MM.1S (cell line): Measurements from ENCODE around the gene CDX2.

Experiments
- DNase-seq: peaks from one replicate; pipeline ENCODE4 v3.0.0-alpha.2; 2015
- H2AFZ ChIP-seq: fragments of 300-600 bp; sonication (generic); 2 replicates; pipeline ENCODE4 v1.6.0; 2016; ENCODE audit warnings: antibody characterized with exemption, low read length
- H3F3A ChIP-seq: fragments of 300-600 bp; sonication (generic); 2 replicates; pipeline ENCODE4 v1.6.1; 2016; ENCODE audit warnings: mild to moderate bottlenecking, antibody characterized with exemption, low read length, moderate library complexity, mixed read lengths; ENCODE audit not compliant: insufficient read depth
- H3K27ac ChIP-seq: fragments of 300-600 bp; sonication (generic); 2 replicates; pipeline ENCODE4 v1.5.1; 2016; ENCODE audit warnings: mild to moderate bottlenecking, low read length
- H3K27me3 ChIP-seq: fragments of 300-600 bp; sonication (generic); replicated peaks from 2 replicates; pipeline ENCODE4 v1.6.0; 2016; ENCODE audit warnings: low read length; ENCODE audit not compliant: insufficient read depth
- H3K36me3 ChIP-seq: fragments of 300-600 bp; sonication (generic); replicated peaks from 2 replicates; pipeline ENCODE4 v1.6.1; 2016; ENCODE audit warnings: mild to moderate bottlenecking, low read length, mixed read lengths; ENCODE audit not compliant: insufficient read depth
- H3K4me1 ChIP-seq: fragments of 300-600 bp; sonication (generic); 2 replicates; pipeline ENCODE4 v1.6.1; 2016; ENCODE audit warnings: low read length, mixed read lengths
- H3K4me2 ChIP-seq: fragments of 300-600 bp; sonication (generic); 2 replicates; pipeline ENCODE4 v1.6.0; 2016; ENCODE audit warnings: low read depth, low read length
- H3K4me3 ChIP-seq: fragments of 300-600 bp; sonication (generic); 2 replicates; pipeline ENCODE4 v1.5.1; 2016; ENCODE audit warnings: low read length, mixed read lengths
- H3K79me2 ChIP-seq: fragments of 300-600 bp; sonication (generic); 2 replicates; pipeline ENCODE4 v1.6.1; 2016; ENCODE audit warnings: mixed run types, low read length, mixed read lengths
- H3K9ac ChIP-seq: fragments of 300-600 bp; sonication (generic); 2 replicates; pipeline ENCODE4 v1.6.1; 2016; ENCODE audit warnings: low read length, mixed read lengths
- H3K9me2 ChIP-seq: fragments of 300-600 bp; sonication (generic); replicated peaks from 2 replicates; pipeline ENCODE4 v1.6.1; 2016; ENCODE audit warnings: mild to moderate bottlenecking, low read length, mixed read lengths; ENCODE audit not compliant: insufficient read depth
- H3K9me3 ChIP-seq: fragments of 300-600 bp; sonication (generic); replicated peaks from 2 replicates; pipeline ENCODE4 v1.6.1; 2016; ENCODE audit warnings: mild to moderate bottlenecking, low read length, mixed read lengths; ENCODE audit not compliant: insufficient read depth
- H4K20me1 ChIP-seq: fragments of 300-600 bp; sonication (generic); 2 replicates; pipeline ENCODE4 v1.6.1; 2016; ENCODE audit warnings: mild to moderate bottlenecking, low read length, moderate library complexity, mixed read lengths; ENCODE audit not compliant: insufficient read depth
- EZH2 ChIP-seq: fragments of 300-600 bp; sonication (generic); optimal IDR thresholded peaks from 2 replicates; pipeline ENCODE3; 2017; ENCODE audit warnings: low read depth, mild to moderate bottlenecking, antibody characterized with exemption, low read length, mixed read lengths
- EZH2phosphoT487 ChIP-seq: fragments of 300-600 bp; sonication (generic); IDR thresholded peaks from 2 replicates; pipeline ENCODE4 v1.6.1; 2018; ENCODE audit warnings: antibody characterized with exemption, low read length
- TF ChIP-seq, protein P1 (sequence below): fragments of 300-600 bp; sonication (generic); IDR thresholded peaks from 2 replicates; pipeline ENCODE4 v1.5.1; 2016; ENCODE audit warnings: antibody characterized with exemption, low read length, mixed read lengths

The CDX2 gene

DNA sequence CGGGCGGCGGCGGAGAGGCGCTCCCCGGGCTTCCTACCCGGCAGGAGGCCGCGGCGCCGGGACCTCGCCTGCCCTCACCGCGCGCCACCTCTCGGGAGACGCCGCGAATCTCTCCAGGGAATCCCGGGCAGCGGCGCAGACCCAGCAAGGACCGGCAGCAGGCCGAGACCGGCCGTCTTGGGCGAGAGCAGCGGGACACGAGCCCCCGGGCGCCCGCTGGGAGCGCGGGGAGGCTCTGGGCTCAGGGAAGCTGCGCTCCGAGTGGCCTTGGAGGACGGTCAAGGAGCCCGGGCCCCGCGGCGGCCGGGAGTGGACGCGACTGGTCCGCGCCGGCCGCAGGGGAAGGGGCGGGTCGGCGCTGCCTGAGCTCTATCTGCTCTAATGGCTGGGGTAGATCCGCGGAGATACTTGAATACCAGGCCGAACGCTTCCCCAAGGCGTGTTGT lies 14.7 kb downstream of the CDX2 start:
- Histone ChIP-seq H3K4me2 (peak overlapping the region; percentile 72; the same call in 1 of the 2 replicates), H2AFZ (peak overlapping the region; percentile 87), H3K9ac (peak overlapping the region; percentile 23; the same call in 1 of the 2 replicates), H3K27ac (no peak overlapping the region), H3K9me3 (no peaks in the 10 kb centered on the region), H3K36me3 (no peaks in the 10 kb centered on the region), H3F3A (no peaks in the 10 kb centered on the region), H4K20me1 (no peaks in the 10 kb centered on the region), H3K79me2 (no peaks in the 10 kb centered on the region), H3K27me3 (no peaks in the 10 kb centered on the region), H3K4me1 (no peaks in the 10 kb centered on the region), H3K9me2 (no peaks in the 10 kb centered on the region), H3K4me3 (peak overlapping the region; percentile 64)
- TF ChIP-seq EZH2 (no peak), EZH2phosphoT487 (no peak)
- TF ChIP-seq, protein P1, sequence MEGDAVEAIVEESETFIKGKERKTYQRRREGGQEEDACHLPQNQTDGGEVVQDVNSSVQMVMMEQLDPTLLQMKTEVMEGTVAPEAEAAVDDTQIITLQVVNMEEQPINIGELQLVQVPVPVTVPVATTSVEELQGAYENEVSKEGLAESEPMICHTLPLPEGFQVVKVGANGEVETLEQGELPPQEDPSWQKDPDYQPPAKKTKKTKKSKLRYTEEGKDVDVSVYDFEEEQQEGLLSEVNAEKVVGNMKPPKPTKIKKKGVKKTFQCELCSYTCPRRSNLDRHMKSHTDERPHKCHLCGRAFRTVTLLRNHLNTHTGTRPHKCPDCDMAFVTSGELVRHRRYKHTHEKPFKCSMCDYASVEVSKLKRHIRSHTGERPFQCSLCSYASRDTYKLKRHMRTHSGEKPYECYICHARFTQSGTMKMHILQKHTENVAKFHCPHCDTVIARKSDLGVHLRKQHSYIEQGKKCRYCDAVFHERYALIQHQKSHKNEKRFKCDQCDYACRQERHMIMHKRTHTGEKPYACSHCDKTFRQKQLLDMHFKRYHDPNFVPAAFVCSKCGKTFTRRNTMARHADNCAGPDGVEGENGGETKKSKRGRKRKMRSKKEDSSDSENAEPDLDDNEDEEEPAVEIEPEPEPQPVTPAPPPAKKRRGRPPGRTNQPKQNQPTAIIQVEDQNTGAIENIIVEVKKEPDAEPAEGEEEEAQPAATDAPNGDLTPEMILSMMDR: no peak
- DNase-seq: no peak

DNA sequence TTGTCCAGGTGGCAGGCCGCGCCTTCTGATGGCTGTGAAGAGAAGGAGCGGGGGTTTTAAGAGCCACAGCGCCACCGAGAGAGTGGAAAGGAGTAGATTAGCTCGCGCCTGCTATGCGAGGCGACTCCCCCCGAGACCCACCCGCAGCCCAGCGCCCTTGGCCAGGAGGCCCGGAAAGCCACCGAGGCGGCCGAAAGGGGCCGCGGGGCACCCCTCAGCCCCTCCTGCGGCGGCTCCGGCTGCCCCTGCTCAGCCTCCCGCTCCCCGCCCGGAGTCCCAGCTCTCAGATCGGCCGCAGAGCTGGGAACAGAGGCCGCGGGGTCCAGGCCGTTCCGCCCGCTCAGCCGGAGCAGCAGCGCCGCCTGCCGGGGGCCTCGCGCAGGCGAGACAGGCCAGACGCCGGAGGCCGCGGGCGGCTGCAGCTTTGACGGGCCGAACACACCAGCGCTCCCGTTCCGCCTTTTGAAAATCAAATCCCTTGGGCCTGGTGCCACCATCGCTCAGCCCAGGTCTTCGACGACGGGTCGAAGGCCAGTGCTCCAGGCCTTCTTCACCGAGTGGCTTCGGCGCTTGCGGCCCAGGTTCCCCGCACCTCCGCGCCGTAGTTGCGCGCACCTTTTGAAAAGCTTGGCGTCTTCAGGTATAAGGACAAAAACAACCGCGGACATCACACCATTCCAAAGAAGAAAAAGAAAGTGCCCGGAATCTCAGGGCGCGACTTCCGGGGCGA lies 15.3 kb downstream of the CDX2 start:
- Histone ChIP-seq H3K36me3 (no peaks in the 10 kb centered on the region), H3K9ac (peak overlapping the region; percentile 23; the same call in 1 of the 2 replicates), H3F3A (no peaks in the 10 kb centered on the region), H3K9me2 (no peaks in the 10 kb centered on the region), H3K4me1 (no peaks in the 10 kb centered on the region), H3K27ac (no peak overlapping the region), H2AFZ (peak overlapping the region; percentile 87), H3K79me2 (no peaks in the 10 kb centered on the region), H3K9me3 (no peaks in the 10 kb centered on the region), H4K20me1 (no peaks in the 10 kb centered on the region), H3K27me3 (no peaks in the 10 kb centered on the region), H3K4me3 (peak overlapping the region; percentile 64), H3K4me2 (peak overlapping the region; percentile 72)
- peak; percentile 59 for DNase-seq
- TF ChIP-seq EZH2phosphoT487 (no peak), EZH2 (no peak)
- TF ChIP-seq, protein P1: peak; percentile 55

- H3K4me3 ChIP-seq: no peak overlapping the region
- no peak overlapping the region for H3K27ac ChIP-seq
- H3K4me2 ChIP-seq: peak overlapping the region; percentile 72; the same call in 1 of the 2 replicates
- no peak for DNase-seq
- no peaks in the 10 kb centered on the region for H3K9me3 ChIP-seq
- no peaks in the 10 kb centered on the region for H3K9me2 ChIP-seq
- H3K79me2 ChIP-seq: no peaks in the 10 kb centered on the region
- H3K36me3 ChIP-seq: no peaks in the 10 kb centered on the region
- no peaks in the 10 kb centered on the region for H3K27me3 ChIP-seq
- no peaks in the 10 kb centered on the region for H3F3A ChIP-seq
- H2AFZ ChIP-seq: no peak overlapping the region
- no peak overlapping the region for H3K9ac ChIP-seq
- TF ChIP-seq EZH2phosphoT487 (no peak), EZH2 (no peak)
- TF ChIP-seq, protein P1: no peak
- H3K4me1 ChIP-seq: no peaks in the 10 kb centered on the region
- H4K20me1 ChIP-seq: no peaks in the 10 kb centered on the region
These were observed 16.0 kb downstream of the CDX2 start for GRCh38 chr13:27952876-27953675.
